Measurements from ENCODE around the gene C2CD4C.
"Not testable (repeated sequence)": the region's sequence is repeated elsewhere in the genome, so short reads cannot be mapped to it uniquely, and the experiment has no call there.

The C2CD4C gene, protein sequence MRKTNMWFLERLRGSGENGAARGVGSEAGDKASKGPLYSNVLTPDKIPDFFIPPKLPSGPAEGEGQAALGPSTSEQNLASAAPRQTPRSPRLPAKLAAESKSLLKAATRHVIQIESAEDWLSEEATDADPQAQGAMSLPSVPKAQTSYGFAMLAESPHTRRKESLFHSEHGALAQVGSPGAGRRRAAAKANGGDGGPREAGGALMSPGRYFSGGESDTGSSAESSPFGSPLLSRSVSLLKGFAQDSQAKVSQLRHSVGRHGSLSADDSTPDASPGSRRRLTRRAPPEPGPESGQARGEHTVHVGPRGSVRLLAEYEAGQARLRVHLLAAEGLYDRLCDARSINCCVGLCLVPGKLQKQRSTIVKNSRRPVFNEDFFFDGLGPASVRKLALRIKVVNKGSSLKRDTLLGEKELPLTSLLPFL

DNA sequence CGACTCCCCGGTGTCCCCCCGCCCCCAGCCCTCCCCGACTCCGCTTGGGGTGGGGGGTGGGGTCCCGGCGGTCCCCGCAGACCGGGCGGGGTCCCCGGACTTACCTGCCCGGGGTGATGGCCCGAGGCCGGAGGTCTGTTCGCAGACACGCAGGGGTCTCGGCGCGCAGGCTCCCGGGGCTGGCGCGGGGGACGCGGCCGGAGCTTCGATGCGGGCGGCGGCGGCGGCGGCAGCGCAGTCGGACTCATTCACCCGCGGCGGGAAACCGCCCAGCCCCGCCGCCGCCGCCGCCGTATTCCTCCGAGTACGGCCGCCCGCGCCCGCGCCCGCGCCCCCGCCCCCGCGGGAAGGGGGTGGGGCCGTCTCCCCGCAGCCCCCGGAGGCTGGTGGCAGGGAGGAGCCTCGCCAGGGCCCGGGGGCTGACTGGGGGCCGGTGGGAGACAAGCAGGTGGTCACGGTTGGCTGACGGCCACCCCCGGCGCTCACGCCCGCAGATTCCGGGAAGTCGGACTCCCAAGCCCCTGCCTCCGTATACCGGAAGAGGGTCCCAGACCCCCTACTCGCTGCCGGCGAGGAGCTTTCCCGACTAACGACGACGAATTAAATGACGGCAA is at the start of gene C2CD4C:
C2CD4C (minus strand) TSS at position 246 of the 614 bp plus-strand sequence. CDS start 786 bp downstream, outside the sequence.
- no peak for DNase-seq

DNA sequence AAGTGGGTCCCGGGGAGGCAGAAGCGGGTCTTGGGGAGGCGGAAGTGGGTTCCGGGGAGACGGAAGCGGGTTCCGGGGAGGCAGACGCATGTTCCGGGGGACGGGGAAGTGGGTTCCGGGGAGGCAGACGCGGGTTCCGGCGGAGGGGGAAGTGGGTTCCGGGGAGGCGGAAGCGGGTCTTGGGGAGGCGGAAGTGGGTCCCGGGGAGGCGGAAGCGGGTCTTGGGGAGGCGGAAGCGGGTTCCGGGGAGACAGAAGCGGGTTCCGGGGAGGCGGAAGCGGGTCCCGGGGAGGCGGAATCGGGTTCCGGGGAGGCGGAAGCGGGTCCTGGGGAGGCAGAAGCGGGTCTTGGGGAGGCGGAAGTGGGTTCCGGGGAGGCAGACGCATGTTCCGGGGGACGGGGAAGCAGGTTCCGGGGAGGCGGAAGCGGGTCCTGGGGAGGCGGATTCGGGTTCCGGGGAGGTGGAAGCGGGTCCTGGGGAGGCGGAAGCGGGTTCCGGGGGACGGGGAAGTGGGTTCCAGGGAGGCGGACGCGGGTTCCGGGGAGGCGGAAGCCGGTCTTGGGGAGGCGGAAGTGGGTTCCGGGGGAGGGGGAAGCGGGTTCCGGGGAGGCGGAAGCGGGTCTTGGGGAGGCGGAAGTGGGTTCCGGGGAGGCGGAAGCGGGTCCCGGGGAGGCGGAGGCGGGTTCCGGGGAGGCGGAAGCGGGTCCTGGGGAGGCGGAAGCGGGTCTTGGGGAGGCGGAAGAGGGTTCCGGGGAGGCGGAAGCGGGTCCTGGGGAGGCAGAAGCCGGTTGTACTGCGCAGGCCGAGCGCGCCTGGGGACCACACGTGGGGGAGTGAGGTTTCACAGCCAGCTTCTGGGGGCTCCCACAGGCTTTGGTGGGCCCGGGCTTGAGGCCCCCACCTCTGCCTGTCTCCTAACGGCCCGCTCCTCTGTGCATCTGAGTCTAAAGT is 49.4 kb upstream of the C2CD4C start:
- no peak for DNase-seq

- DNase-seq: no peak
Observed at GRCh38 chr19:457636-458035, 48.7 kb upstream of the C2CD4C start.

DNA sequence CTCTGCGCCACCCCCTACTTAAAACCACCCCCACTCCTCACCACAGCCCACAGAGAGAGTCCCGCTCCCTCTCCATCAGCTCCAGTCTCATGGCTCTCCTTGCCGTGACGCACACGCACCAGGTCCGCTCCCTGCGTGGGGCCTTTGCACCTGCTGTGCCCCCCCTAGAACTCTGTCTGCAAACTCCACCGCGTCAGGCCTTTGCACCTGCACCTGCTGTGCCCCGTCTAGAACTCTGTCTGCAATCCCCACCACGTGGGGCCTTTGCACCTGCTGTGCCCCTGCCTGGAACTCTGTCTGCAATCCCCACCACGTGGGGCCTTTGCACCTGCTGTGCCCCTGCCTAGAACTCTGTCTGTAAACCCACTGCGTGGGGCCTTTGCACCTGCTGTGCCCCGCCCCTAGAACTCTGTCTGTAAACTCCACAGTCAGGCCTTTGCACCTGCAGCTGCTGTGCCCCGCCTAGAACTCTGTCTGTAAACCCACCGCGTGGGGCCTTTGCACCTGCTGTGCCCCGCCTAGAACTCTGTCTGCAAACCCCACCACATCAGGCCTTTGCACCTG is 47.7 kb upstream of the C2CD4C start:
- no peak for DNase-seq

- DNase-seq: no peak
Observed at GRCh38 chr19:455851-456546, 47.1 kb upstream of the C2CD4C start.

- no peak for DNase-seq
Observed at GRCh38 chr19:455031-455705, 46.2 kb upstream of the C2CD4C start.

GRCh38 chr19:453606-454005 is 44.7 kb upstream of the C2CD4C start:
- DNase-seq: no peak

DNA sequence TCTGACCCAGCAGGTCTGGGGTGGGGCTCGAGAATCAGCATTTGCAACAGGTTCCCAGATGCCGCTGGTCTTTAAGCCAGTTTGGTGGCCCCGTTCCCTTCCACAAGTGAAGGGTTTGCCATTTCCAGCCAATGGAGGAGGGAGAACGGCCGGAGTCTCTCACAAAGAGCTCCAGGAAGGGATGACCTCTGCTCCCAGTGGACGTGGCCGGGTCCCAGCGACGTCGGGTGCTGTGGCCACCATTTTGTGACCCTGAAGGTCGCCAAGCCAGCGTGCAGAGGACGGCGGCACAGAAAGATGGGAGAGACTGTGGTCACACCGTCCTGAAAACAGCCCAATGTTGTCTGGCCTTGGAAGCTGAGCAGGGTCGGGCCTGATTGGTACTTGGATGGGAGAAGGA is 43.9 kb upstream of the C2CD4C start:
- no peak for DNase-seq

GRCh38 chr19:450912-451481 is 42.0 kb upstream of the C2CD4C start:
- not testable (repeated sequence) for DNase-seq

- no peak for DNase-seq
Observed at GRCh38 chr19:449916-450315, 41.0 kb upstream of the C2CD4C start.

GRCh38 chr19:447816-448560 is 39.0 kb upstream of the C2CD4C start:
- no peak for DNase-seq

DNA sequence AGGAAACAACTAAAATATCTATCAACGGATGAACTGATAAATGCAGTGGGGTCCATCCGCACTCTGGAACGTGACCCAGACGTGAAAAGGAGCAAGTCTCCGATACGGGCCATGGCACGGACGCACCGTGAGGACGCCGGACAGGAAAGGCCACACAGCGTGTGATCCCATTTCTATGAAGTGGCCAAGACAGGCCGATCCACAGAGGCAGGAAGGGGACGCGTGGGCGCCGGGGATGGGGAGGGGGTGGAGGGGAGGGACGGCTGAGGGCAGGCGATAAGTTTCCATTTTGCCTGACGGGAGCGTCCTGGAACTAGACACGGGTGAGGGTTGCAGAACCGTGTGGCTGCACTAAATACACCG is 38.1 kb upstream of the C2CD4C start:
- DNase-seq: no peak

- no peak for DNase-seq
Observed at GRCh38 chr19:444677-445210, 35.8 kb upstream of the C2CD4C start.

- no peak for DNase-seq
Observed at GRCh38 chr19:443005-443404, 34.1 kb upstream of the C2CD4C start.

DNA sequence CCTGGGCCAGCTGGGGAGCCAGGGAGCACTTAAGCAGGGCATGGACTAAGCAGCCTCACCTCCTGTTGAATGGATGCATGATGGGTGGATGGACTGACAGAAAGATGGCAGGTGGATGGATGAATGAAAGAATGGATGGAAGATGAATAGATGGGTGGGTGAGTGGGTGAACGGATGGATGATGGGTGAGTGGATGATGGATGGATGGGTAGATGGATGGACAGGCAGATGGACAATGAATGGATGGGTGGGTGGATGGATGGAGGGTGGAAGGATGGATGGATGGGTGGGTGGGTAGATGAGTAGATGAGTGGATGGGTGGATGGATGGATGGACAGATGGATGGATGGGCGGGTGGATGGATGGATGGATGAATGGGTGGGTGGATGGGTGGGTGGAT is 33.1 kb upstream of the C2CD4C start:
- no peak for DNase-seq

DNA sequence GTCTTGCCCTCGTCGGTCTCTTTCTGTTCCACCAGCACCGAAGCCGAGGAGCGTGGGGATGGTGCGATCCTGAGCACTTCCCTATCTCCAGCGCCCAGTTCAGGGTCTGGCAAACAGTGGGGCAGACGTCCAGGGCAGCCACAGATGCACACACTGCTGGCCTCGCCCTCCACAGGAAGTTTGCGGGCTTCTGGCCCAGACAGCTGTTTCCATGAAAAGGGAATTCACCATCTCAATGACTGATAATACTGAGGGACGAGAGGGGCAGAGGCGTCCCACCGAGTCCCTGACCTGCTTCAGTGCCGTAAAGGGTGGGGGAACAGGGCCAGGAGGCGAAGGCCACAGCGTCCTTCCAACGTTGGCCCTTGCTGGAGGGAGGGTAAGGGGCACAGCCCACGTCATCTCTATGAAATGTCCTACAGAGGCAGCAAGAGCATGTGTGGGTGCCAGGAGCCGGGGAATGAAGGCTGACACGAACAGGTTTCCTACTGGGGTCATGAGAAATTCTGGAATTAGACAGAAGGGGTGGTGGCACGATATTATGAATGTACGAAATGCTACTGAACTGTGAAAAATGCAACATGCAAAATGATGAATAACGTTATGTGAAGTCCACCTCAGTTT is 32.4 kb upstream of the C2CD4C start:
- no peak for DNase-seq

DNA sequence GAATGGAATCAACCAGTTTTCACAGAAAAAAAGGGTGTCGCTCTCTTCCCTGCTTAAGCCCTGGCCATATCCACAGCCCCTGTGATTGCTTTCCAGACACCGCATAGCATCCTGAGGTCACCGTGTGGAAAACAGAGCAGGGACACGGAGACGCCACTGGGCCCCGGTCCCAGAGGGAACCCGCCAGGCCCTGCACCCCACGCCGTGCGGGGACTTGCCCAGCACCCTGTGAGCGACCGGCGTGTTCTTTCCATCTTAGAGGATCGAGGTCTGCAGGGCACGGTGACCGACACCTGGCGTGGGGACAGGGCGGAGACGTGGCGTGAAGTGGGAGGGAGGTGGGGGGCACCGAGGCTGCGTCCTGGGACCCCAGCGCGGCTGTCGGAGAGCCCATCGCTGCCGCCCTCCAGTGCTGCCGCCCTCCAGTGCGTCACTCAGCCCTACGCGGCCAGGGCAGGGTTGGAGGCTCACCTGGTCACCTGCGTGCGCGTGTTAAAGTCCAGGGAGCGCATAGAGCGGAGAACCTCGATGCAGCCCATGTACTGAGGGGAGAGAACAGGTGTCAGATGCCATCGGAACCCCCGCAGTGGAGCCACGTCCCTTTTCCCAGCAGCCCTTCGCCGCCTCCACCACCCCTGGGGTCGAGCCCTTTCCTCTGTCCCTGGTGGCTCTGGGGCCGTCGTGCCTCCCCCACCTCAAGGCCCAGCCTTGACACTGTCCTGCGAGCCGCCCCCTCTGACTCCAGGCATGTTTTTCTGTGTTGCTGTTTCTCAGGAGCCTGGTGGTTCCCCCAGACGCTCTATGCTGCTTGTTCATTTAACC is 31.7 kb upstream of the C2CD4C start:
- no peak for DNase-seq

- DNase-seq: no peak
Observed at GRCh38 chr19:439167-439900, 30.4 kb upstream of the C2CD4C start.
